HepG2 (cell line): ENCODE data around the gene HACL1. TPM values are rescaled to one million over a fixed set of nuclear protein-coding genes. Genes with fewer than 3 reads are reported as not detected.

Source experiments
- ATAC-seq: fragments of 200-7000 bp; cut with Tn5 transposase; 3 replicates; pipeline ENCODE4 v1.9.1; 2020; ENCODE audit warnings: mild to moderate bottlenecking, moderate library complexity
- BruUV-seq: library from RNA; stranded (reverse); fragments of 400-500 nt; replicated peaks from 2 replicates; lab custom pipeline; 2021; lab: Mats Ljungman, UMichigan
- CTCF ChIA-PET: fragments of 300-600 bp; formaldehyde crosslinking; extraction: SDS; loops from one replicate; lab custom pipeline; 2021; ENCODE audit warnings: low total read pairs, inconsistent platforms, low intra/inter-chr PET ratio; lab: Yijun Ruan, JAX
- POLR2A ChIA-PET: fragments of 350-600 bp; sonication (Branson Sonifier 250); formaldehyde crosslinking; loops from one replicate; lab custom pipeline; 2020; ENCODE audit warnings: antibody characterized with exemption, inconsistent platforms; lab: Yijun Ruan, JAX
- DNase-seq: peaks from one replicate; pipeline ENCODE4 v3.0.0-alpha.2; 2015; ENCODE audit warnings: low spot score
- FAIRE-seq: peaks from 3 replicates; lab custom pipeline; 2011; peaks lifted over from hg19 to GRCh38; lab: Jason Lieb, UNC
- H2AFZ ChIP-seq: one replicate; pipeline ENCODE4 v1.6.1; 2011; ENCODE audit warnings: low read length, inconsistent platforms
- H3K27ac ChIP-seq: fragments of 300-600 bp; 3 replicates; pipeline ENCODE4 v1.8.0; 2011; ENCODE audit warnings: mixed run types, mild to moderate bottlenecking, mixed read lengths, low read length, inconsistent platforms; ENCODE audit not compliant: insufficient read depth; ENCODE audit errors: extremely low read length
- H3K27me3 ChIP-seq, 2 experiments: fragments of 200-600 bp in 1 of 2; 2 replicates in 1 of 2; 3 replicates in 1 of 2; pipeline versions ENCODE4 v1.6.0 to v1.8.0; 2011; ENCODE audit warnings: low read length in 2 of 2, mild to moderate bottlenecking in 2 of 2, moderate library complexity in 2 of 2, inconsistent platforms in 1 of 2; ENCODE audit not compliant: insufficient read depth in 2 of 2, control insufficient read depth in 1 of 2
- H3K36me3 ChIP-seq, 2 experiments: fragments of 200-600 bp in 1 of 2; replicated peaks in 1 of 2; 2 replicates in 1 of 2; 3 replicates in 1 of 2; pipeline versions ENCODE4 v1.5.1 to v1.8.0; 2011; ENCODE audit warnings: low read length in 2 of 2, inconsistent platforms in 1 of 2; ENCODE audit not compliant: insufficient read depth in 2 of 2, control insufficient read depth in 1 of 2
- H3K4me1 ChIP-seq: 2 replicates; pipeline ENCODE4 v1.5.1; 2012; ENCODE audit warnings: low read length, inconsistent platforms; ENCODE audit not compliant: insufficient read depth
- H3K4me2 ChIP-seq: 2 replicates; pipeline ENCODE4 v1.6.0; 2011; ENCODE audit warnings: low read depth, low read length, inconsistent platforms
- H3K4me3 ChIP-seq, 3 experiments: fragments of 200-600 bp in 1 of 3; sonication (generic), shearing (Covaris generic) in 1 of 3; replicated peaks in 1 of 3; 2 replicates each; pipeline ENCODE4 v1.5.1; 2011 to 2016; ENCODE audit warnings: low read length in 3 of 3, inconsistent platforms in 2 of 3, low read depth in 2 of 3, mild to moderate bottlenecking in 2 of 3, control low read depth in 1 of 3, mixed read lengths in 1 of 3; ENCODE audit not compliant: insufficient read depth in 1 of 3
- H3K79me2 ChIP-seq: one replicate; pipeline ENCODE4 v1.6.1; 2011; ENCODE audit warnings: low read length, inconsistent platforms; ENCODE audit not compliant: insufficient read depth
- H3K9ac ChIP-seq: 2 replicates; pipeline ENCODE4 v1.6.0; 2011; ENCODE audit warnings: mild to moderate bottlenecking, low read depth, low read length, inconsistent platforms; ENCODE audit not compliant: insufficient read depth
- H3K9me3 ChIP-seq: 2 replicates; pipeline ENCODE4 v1.5.1; 2012; ENCODE audit warnings: mild to moderate bottlenecking, low read length
- H4K20me1 ChIP-seq: 2 replicates; pipeline ENCODE4 v1.6.0; 2011; ENCODE audit warnings: inconsistent platforms, mild to moderate bottlenecking, low read length, moderate library complexity; ENCODE audit not compliant: insufficient read depth
- MEIS2 ChIP-seq: sonication (generic); formaldehyde crosslinking; IDR thresholded peaks from 2 replicates; pipeline ENCODE4 v1.9.0; 2021; ENCODE audit warnings: mild to moderate bottlenecking, missing genetic modification reagents
- NFYB ChIP-seq: sonication (generic); formaldehyde crosslinking; IDR thresholded peaks from 2 replicates; pipeline ENCODE4 v1.4.0; 2020; ENCODE audit warnings: missing genetic modification reagents
- ZBTB42 ChIP-seq: sonication (generic); formaldehyde crosslinking; IDR thresholded peaks from 2 replicates; pipeline ENCODE4 v1.5.0; 2020; ENCODE audit warnings: mild to moderate bottlenecking, missing genetic modification reagents
- ZNF12 ChIP-seq: sonication (generic); formaldehyde crosslinking; IDR thresholded peaks from 2 replicates; pipeline ENCODE4 v1.5.0; 2020; ENCODE audit warnings: missing genetic modification reagents
- ZNF230 ChIP-seq: sonication (generic); formaldehyde crosslinking; IDR thresholded peaks from 2 replicates; pipeline ENCODE4 v1.4.0; 2020; ENCODE audit warnings: mild to moderate bottlenecking, missing genetic modification reagents
- ZNF296 ChIP-seq: sonication (generic); formaldehyde crosslinking; conservative IDR thresholded peaks from 2 replicates; pipeline ENCODE4 v1.5.0; 2020; ENCODE audit warnings: mild to moderate bottlenecking, missing genetic modification reagents
- ZNF329 ChIP-seq: sonication (generic); formaldehyde crosslinking; IDR thresholded peaks from 2 replicates; pipeline ENCODE4 v1.9.0; 2021; ENCODE audit warnings: low read depth, mild to moderate bottlenecking, missing genetic modification reagents
- ZNF460 ChIP-seq: sonication (generic); formaldehyde crosslinking; IDR thresholded peaks from 2 replicates; pipeline ENCODE4 v1.5.1; 2020; ENCODE audit warnings: missing genetic modification reagents, mild to moderate bottlenecking, borderline replicate concordance
- ZNF720 ChIP-seq: sonication (generic); formaldehyde crosslinking; IDR thresholded peaks from 2 replicates; pipeline ENCODE4 v1.4.0; 2020; ENCODE audit warnings: missing genetic modification reagents
- in situ Hi-C: cut with HindIII; loops from 2 replicates; pipeline ENCODE4 v1.10.0; 2017; ENCODE audit warnings: low pct_unique_long_range_greater_than_20kb; ENCODE audit not compliant: extremely low pct_ligation_motif_present
- intact Hi-C: fragments of 100-400 bp; cut with micrococcal nuclease; formaldehyde crosslinking; loops from one replicate; pipeline ENCODE4 v1.10.0; 2022; ENCODE audit not compliant: unreplicated experiment
- polyA plus RNA-seq, 8 experiments: library from polyadenylated mRNA; depleted of rRNA in 3 of 8; stranded (reverse) in 7 of 8; unstranded in 1 of 8; fragments of >200 nt; fragmentation: Illumina TruSeq in 4 of 8; extraction: Trizol in 4 of 8; gene quantifications; 2 replicates each; pipeline versions ENCODE4 v1.2.1 to v1.2.3, GENCODE V29; 2011 to 2016; ENCODE audit warnings: low read depth in 4 of 8, missing spikeins in 1 of 8, mixed read lengths in 1 of 8; ENCODE audit not compliant: insufficient read depth in 1 of 8
- total RNA-seq, 5 experiments: library from RNA; depleted of rRNA; stranded (reverse); fragments of >200 nt; fragmentation: Illumina TruSeq; extraction: Trizol; gene quantifications; 2 replicates each; pipeline ENCODE4 v1.2.3, GENCODE V29; 2016; ENCODE audit warnings: low read depth in 1 of 5
- TF ChIP-seq, protein P1 (sequence below): sonication (generic); formaldehyde crosslinking; IDR thresholded peaks from 2 replicates; pipeline ENCODE4 v1.4.0; 2020; ENCODE audit warnings: missing genetic modification reagents, borderline replicate concordance
- TF ChIP-seq, protein P2 (sequence below): sonication (generic); formaldehyde crosslinking; IDR thresholded peaks from 2 replicates; pipeline ENCODE4 v1.5.1; 2020; ENCODE audit warnings: missing genetic modification reagents, mild to moderate bottlenecking, borderline replicate concordance
- TF ChIP-seq, protein P3 (sequence below): sonication (generic); formaldehyde crosslinking; IDR thresholded peaks from 2 replicates; pipeline ENCODE4 v1.8.1; 2023; ENCODE audit warnings: mild to moderate bottlenecking, missing genetic modification reagents
- TF ChIP-seq, protein P4 (sequence below): sonication (generic); formaldehyde crosslinking; IDR thresholded peaks from 2 replicates; pipeline ENCODE4; 2020; ENCODE audit warnings: missing genetic modification reagents, mild to moderate bottlenecking, borderline replicate concordance

The HACL1 gene
- total and polyA plus RNA-seq, 2 of the 13 experiments (the other 11 are each of a cell fraction or from before 2014, with no cell fraction given): 22.1 to 25.7 TPM

DNA sequence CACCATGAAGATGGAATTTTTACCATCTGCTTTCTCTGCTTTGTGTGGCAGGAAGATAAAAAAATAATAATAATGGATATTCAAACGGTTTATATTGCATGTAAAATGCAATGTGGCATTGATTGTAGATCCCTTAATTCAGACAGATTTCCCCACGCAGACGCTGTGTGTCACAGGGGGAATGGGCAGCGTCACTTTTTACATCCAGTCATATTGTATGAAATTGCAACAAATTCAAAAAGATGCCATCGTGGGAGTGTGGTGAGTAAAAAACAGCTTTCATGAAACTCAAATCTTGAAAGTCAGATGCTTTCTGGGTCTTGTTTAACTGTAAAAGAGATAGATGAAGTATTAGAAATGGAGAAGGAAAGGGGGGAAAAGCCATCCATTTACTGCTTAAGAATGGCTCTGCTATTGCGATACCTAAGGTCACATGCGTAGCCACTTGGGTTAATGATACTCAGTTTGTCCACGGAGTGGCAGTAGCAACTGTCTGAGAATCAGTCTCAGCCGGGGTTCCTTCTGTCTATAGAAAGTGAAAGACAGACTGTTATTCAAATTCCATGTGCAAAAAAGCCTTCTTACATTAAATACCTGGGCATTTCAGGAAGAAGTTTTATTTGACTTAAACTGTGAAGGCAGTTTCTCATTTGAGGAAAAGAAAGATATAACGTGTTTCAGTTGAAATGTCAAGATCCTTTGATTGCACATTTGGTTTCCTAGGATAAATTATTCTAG is 28.7 kb upstream of the HACL1 start (continued):
- TF ChIP-seq, protein P1, sequence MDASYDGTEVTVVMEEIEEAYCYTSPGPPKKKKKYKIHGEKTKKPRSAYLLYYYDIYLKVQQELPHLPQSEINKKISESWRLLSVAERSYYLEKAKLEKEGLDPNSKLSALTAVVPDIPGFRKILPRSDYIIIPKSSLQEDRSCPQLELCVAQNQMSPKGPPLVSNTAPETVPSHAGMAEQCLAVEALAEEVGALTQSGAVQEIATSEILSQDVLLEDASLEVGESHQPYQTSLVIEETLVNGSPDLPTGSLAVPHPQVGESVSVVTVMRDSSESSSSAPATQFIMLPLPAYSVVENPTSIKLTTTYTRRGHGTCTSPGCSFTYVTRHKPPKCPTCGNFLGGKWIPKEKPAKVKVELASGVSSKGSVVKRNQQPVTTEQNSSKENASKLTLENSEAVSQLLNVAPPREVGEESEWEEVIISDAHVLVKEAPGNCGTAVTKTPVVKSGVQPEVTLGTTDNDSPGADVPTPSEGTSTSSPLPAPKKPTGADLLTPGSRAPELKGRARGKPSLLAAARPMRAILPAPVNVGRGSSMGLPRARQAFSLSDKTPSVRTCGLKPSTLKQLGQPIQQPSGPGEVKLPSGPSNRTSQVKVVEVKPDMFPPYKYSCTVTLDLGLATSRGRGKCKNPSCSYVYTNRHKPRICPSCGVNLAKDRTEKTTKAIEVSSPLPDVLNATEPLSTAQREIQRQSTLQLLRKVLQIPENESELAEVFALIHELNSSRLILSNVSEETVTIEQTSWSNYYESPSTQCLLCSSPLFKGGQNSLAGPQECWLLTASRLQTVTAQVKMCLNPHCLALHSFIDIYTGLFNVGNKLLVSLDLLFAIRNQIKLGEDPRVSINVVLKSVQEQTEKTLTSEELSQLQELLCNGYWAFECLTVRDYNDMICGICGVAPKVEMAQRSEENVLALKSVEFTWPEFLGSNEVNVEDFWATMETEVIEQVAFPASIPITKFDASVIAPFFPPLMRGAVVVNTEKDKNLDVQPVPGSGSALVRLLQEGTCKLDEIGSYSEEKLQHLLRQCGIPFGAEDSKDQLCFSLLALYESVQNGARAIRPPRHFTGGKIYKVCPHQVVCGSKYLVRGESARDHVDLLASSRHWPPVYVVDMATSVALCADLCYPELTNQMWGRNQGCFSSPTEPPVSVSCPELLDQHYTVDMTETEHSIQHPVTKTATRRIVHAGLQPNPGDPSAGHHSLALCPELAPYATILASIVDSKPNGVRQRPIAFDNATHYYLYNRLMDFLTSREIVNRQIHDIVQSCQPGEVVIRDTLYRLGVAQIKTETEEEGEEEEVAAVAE (CRISPR knock-in tag): no peak
- TF ChIP-seq ZNF460 (CRISPR knock-in tag): no peak
- TF ChIP-seq, all 625 proteins: peak for 12

DNA sequence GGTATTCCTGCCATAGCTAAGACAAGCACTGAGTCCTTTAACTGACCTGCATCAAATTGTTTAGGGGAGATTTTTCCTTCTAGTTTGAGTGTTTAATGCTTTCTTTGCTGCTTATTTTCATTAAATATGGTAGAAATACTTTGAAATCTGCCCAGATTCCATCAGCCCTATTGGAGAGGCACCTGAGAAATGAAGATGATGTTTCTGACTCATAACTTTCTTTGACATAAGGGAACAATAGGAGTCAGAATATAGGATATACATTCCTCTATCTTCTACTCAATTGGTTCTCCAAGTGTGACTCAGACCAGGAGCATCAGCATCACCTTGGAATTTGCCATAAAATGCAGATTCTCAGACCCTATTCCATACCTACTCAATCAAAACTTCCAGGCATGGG is 27.6 kb upstream of the HACL1 start:
- in situ Hi-C loops (loop anchor here (25.0 kb wide), 1 partner anchor 608 kb away; no protein-coding TSS in a partner anchor), intact Hi-C loops (no loop called here)
- H3K4me3 ChIP-seq: no peak overlapping the region
- no peak overlapping the region for H2AFZ ChIP-seq
- no peaks in the 10 kb centered on the region for H3K27me3 ChIP-seq
- H3K9me3 ChIP-seq: no peaks in the 10 kb centered on the region
- DNase-seq: no peak
- BruUV-seq: no TSS peak
- H3K36me3 ChIP-seq: no peaks in the 10 kb centered on the region
- POLR2A ChIA-PET: no interaction called here
- no peaks in the 10 kb centered on the region for H3K79me2 ChIP-seq
- H3K4me1 ChIP-seq: peaks cover 20% of the 10 kb centered on the region
- no peak overlapping the region for H3K9ac ChIP-seq
- ATAC-seq: no peak
- FAIRE-seq: no peak
- CTCF ChIA-PET: no interaction called here
- H3K27ac ChIP-seq: no peak overlapping the region
- H3K4me2 ChIP-seq: no peak overlapping the region
- no peaks in the 10 kb centered on the region for H4K20me1 ChIP-seq
- TF ChIP-seq ZNF720: no peak
- TF ChIP-seq, protein P2, sequence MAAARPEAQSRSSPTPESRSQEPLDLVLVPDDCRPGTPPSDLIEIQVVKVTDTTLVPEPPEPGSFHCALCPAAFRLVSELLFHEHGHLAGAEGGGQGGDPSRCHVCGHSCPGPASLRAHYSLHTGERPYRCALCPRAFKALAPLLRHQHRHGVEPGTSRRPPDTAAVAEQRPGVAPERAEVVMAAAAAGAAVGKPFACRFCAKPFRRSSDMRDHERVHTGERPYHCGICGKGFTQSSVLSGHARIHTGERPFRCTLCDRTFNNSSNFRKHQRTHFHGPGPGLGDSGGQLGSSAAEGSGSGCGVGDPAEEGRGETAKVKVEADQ (CRISPR knock-in tag): no peak
- no peak for TF ChIP-seq ZBTB42
- TF ChIP-seq ZNF230 (CRISPR knock-in tag): no peak
- no peak for TF ChIP-seq ZNF12 (CRISPR knock-in tag)
- TF ChIP-seq ZNF296 (CRISPR knock-in tag): no peak
- TF ChIP-seq, protein P3, sequence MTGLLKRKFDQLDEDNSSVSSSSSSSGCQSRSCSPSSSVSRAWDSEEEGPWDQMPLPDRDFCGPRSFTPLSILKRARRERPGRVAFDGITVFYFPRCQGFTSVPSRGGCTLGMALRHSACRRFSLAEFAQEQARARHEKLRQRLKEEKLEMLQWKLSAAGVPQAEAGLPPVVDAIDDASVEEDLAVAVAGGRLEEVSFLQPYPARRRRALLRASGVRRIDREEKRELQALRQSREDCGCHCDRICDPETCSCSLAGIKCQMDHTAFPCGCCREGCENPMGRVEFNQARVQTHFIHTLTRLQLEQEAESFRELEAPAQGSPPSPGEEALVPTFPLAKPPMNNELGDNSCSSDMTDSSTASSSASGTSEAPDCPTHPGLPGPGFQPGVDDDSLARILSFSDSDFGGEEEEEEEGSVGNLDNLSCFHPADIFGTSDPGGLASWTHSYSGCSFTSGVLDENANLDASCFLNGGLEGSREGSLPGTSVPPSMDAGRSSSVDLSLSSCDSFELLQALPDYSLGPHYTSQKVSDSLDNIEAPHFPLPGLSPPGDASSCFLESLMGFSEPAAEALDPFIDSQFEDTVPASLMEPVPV (CRISPR knock-in tag): no peak
- TF ChIP-seq MEIS2 (CRISPR knock-in tag): no peak
- TF ChIP-seq, protein P4, sequence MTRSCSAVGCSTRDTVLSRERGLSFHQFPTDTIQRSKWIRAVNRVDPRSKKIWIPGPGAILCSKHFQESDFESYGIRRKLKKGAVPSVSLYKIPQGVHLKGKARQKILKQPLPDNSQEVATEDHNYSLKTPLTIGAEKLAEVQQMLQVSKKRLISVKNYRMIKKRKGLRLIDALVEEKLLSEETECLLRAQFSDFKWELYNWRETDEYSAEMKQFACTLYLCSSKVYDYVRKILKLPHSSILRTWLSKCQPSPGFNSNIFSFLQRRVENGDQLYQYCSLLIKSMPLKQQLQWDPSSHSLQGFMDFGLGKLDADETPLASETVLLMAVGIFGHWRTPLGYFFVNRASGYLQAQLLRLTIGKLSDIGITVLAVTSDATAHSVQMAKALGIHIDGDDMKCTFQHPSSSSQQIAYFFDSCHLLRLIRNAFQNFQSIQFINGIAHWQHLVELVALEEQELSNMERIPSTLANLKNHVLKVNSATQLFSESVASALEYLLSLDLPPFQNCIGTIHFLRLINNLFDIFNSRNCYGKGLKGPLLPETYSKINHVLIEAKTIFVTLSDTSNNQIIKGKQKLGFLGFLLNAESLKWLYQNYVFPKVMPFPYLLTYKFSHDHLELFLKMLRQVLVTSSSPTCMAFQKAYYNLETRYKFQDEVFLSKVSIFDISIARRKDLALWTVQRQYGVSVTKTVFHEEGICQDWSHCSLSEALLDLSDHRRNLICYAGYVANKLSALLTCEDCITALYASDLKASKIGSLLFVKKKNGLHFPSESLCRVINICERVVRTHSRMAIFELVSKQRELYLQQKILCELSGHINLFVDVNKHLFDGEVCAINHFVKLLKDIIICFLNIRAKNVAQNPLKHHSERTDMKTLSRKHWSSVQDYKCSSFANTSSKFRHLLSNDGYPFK (CRISPR knock-in tag): no peak
- no peak for TF ChIP-seq NFYB (CRISPR knock-in tag)
- TF ChIP-seq ZNF329 (CRISPR knock-in tag): no peak
